ENCODE results near the gene CRIM1.

- TF ChIP-seq CTCF (IDR thresholded peaks at IDR 0.05) = no peak
- TF ChIP-seq EP300 (IDR thresholded peaks at IDR 0.05; ENCODE audit: low read depth) = no peak
Measured at GRCh38 chr2:36337354-36337753, 18.2 kb upstream of the CRIM1 start.
